HCT116 (cell line): ENCODE measurements around the gene AGK. TPM values are rescaled to one million over a fixed set of nuclear protein-coding genes. Genes with fewer than 3 reads are reported as not detected.

Source experiments
- ATAC-seq: fragments of 200-7000 bp; cut with Tn5 transposase; 2 replicates; pipeline ENCODE4 v1.9.1; 2020; ENCODE audit warnings: mild to moderate bottlenecking, moderate library complexity
- BruUV-seq: library from RNA; stranded (reverse); fragments of 400-500 nt; replicated peaks from 2 replicates; lab custom pipeline; 2021; lab: Mats Ljungman, UMichigan
- CTCF ChIA-PET: fragments of 300-600 bp; sonication (Branson Sonifier 250); formaldehyde crosslinking; loops from one replicate; lab custom pipeline; 2021; ENCODE audit warnings: antibody characterized with exemption; lab: Charles Lee
- POLR2A ChIA-PET: fragments of 300-600, 350-600 bp; sonication (Branson Sonifier 250); formaldehyde crosslinking; loops from one replicate; lab custom pipeline; 2021; ENCODE audit warnings: antibody characterized with exemption; lab: Charles Lee
- RAD21 ChIA-PET, 2 experiments: fragments of 300-600 bp; sonication (Branson Sonifier 250); formaldehyde crosslinking; loops; one replicate each; lab custom pipeline; 2023; ENCODE audit warnings: low total read pairs in 2 of 2; ENCODE audit not compliant: uncharacterized antibody in 2 of 2, unreplicated experiment in 2 of 2, low non-redundant PET in 1 of 2; lab: Charles Lee
- DNase-seq: peaks from one replicate; pipeline ENCODE4 v3.0.0-alpha.2; 2010; ENCODE audit warnings: low read depth, low spot score
- H2AFZ ChIP-seq: fragments of 200-600 bp; shearing (Covaris generic), sonication (generic); 2 replicates; pipeline ENCODE4 v1.6.1; 2017; ENCODE audit warnings: low read depth, mixed run types, mixed read lengths, antibody characterized with exemption, low read length; ENCODE audit not compliant: poor library complexity, severe bottlenecking
- H3K27ac ChIP-seq: 2 replicates; pipeline ENCODE4 v1.5.1; 2012; ENCODE audit warnings: low read depth, low read length
- H3K27me3 ChIP-seq: fragments of 200-600 bp; sonication (generic); 2 replicates; pipeline ENCODE4 v1.6.1; 2016; ENCODE audit warnings: mixed run types, low read length, mixed read lengths; ENCODE audit not compliant: insufficient read depth
- H3K36me3 ChIP-seq, 2 experiments: fragments of 200-500 bp in 1 of 2; fragments of 200-600 bp in 1 of 2; sonication (Bioruptor generic) in 1 of 2; sonication (generic) in 1 of 2; 2 replicates each; pipeline versions ENCODE4 v1.5.1 to v1.6.1; 2014 to 2016; ENCODE audit warnings: low read length in 2 of 2, inconsistent platforms in 1 of 2, mixed read lengths in 1 of 2, mixed run types in 1 of 2; ENCODE audit not compliant: insufficient read depth in 2 of 2, control insufficient read depth in 1 of 2
- H3K4me1 ChIP-seq, 2 experiments: fragments of 200-600 bp in 1 of 2; sonication (generic) in 1 of 2; 2 replicates each; pipeline versions ENCODE4 v1.5.1 to v1.6.1; 2012 to 2017; ENCODE audit warnings: low read length in 2 of 2, inconsistent platforms in 1 of 2, mild to moderate bottlenecking in 1 of 2, mixed read lengths in 1 of 2, mixed run types in 1 of 2, moderate library complexity in 1 of 2; ENCODE audit not compliant: insufficient read depth in 2 of 2, control insufficient read depth in 1 of 2
- H3K4me2 ChIP-seq: fragments of 200-600 bp; sonication (generic); 2 replicates; pipeline ENCODE4 v1.6.1; 2017; ENCODE audit warnings: mixed run types, low read length, mixed read lengths
- H3K4me3 ChIP-seq, 2 experiments: fragments of 200-600 bp in 1 of 2; sonication (generic) in 1 of 2; replicated peaks in 1 of 2; 2 replicates each; pipeline ENCODE4 v1.5.1; 2011 to 2016; ENCODE audit warnings: low read length in 2 of 2, control low read depth in 1 of 2, low read depth in 1 of 2, mild to moderate bottlenecking in 1 of 2, mixed read lengths in 1 of 2, mixed run types in 1 of 2
- H3K79me2 ChIP-seq: fragments of 200-600 bp; sonication (generic); 2 replicates; pipeline ENCODE4 v1.6.1; 2017; ENCODE audit warnings: mild to moderate bottlenecking, mixed run types, low read length, moderate library complexity, mixed read lengths; ENCODE audit not compliant: insufficient read depth
- H3K9ac ChIP-seq: fragments of 200-600 bp; sonication (generic); 2 replicates; pipeline ENCODE4 v1.6.1; 2016; ENCODE audit warnings: low read length, mixed read lengths
- H3K9me2 ChIP-seq: fragments of 200-600 bp; sonication (generic), shearing (Covaris generic); 2 replicates; pipeline ENCODE4 v1.6.1; 2017; ENCODE audit warnings: mixed run types, mild to moderate bottlenecking, moderate library complexity; ENCODE audit not compliant: insufficient read depth
- H3K9me3 ChIP-seq, 2 experiments: fragments of 200-500 bp in 1 of 2; fragments of 200-600 bp in 1 of 2; sonication (Bioruptor generic) in 1 of 2; sonication (generic) in 1 of 2; 2 replicates each; pipeline ENCODE4 v1.6.1; 2014 to 2017; ENCODE audit warnings: low read length in 2 of 2, mixed read lengths in 2 of 2, inconsistent platforms in 1 of 2, low read depth in 1 of 2, mild to moderate bottlenecking in 1 of 2, mixed run types in 1 of 2, moderate library complexity in 1 of 2; ENCODE audit not compliant: control insufficient read depth in 1 of 2, insufficient read depth in 1 of 2
- H4K20me1 ChIP-seq: fragments of 200-600 bp; sonication (generic), shearing (Covaris generic); 2 replicates; pipeline ENCODE4 v1.6.1; 2017; ENCODE audit warnings: mixed run types, mild to moderate bottlenecking, moderate library complexity; ENCODE audit not compliant: insufficient read depth
- CBX3 ChIP-seq: IDR thresholded peaks from 2 replicates; pipeline ENCODE4 v1.6.1; 2012; ENCODE audit warnings: low read depth
- CEBPB ChIP-seq: IDR thresholded peaks from 2 replicates; pipeline ENCODE4 v1.6.1; 2012; ENCODE audit warnings: low read depth
- EGR1 ChIP-seq: IDR thresholded peaks from 2 replicates; pipeline ENCODE4 v1.6.1; 2012; ENCODE audit warnings: low read depth
- EZH2 ChIP-seq: fragments of 200-600 bp; sonication (generic); IDR thresholded peaks from 2 replicates; pipeline ENCODE4 v1.6.1; 2017; ENCODE audit warnings: antibody characterized with exemption, mixed run types
- EZH2phosphoT487 ChIP-seq: fragments of 200-600 bp; IDR thresholded peaks from 2 replicates; pipeline ENCODE4 v1.6.1; 2018; ENCODE audit warnings: antibody characterized with exemption, borderline replicate concordance
- FOSL1 ChIP-seq: IDR thresholded peaks from 2 replicates; pipeline ENCODE4 v1.6.1; 2012; ENCODE audit warnings: low read depth
- JUND ChIP-seq: IDR thresholded peaks from 2 replicates; pipeline ENCODE4 v1.6.1; 2012
- MAX ChIP-seq: IDR thresholded peaks from 2 replicates; pipeline ENCODE4 v1.6.1; 2012
- POLR2AphosphoS5 ChIP-seq: IDR thresholded peaks from 2 replicates; pipeline ENCODE4 v1.6.1; 2011; ENCODE audit warnings: mild to moderate bottlenecking, low read depth, low read length, moderate library complexity
- RAD21 ChIP-seq: IDR thresholded peaks from 2 replicates; pipeline ENCODE4 v1.6.1; 2012; ENCODE audit warnings: low read depth, mild to moderate bottlenecking
- SIN3A ChIP-seq: IDR thresholded peaks from 2 replicates; pipeline ENCODE4 v1.6.1; 2012; ENCODE audit warnings: low read depth
- SP1 ChIP-seq: IDR thresholded peaks from 2 replicates; pipeline ENCODE4 v1.6.1; 2012; ENCODE audit warnings: low read depth
- SRF ChIP-seq: IDR thresholded peaks from 2 replicates; pipeline ENCODE4 v1.6.1; 2012; ENCODE audit warnings: low read depth
- TCF7L2 ChIP-seq: IDR thresholded peaks from 2 replicates; pipeline ENCODE4 v1.7.0; 2011; ENCODE audit warnings: borderline replicate concordance, inconsistent platforms; ENCODE audit not compliant: insufficient read depth, insufficient read length; ENCODE audit errors: extremely low read depth
- YY1 ChIP-seq: IDR thresholded peaks from 2 replicates; pipeline ENCODE4 v1.6.1; 2011; ENCODE audit warnings: low read length, low read depth, moderate library complexity, mild to moderate bottlenecking; ENCODE audit not compliant: insufficient replicate concordance; ENCODE audit errors: extremely low read depth
- ZNF274 ChIP-seq: fragments of 200-500 bp; sonication (Bioruptor generic); IDR thresholded peaks from 2 replicates; pipeline ENCODE4 v1.6.1; 2014; ENCODE audit warnings: mild to moderate bottlenecking, low read depth, low read length, inconsistent platforms
- intact Hi-C: fragments of 100-400 bp; cut with micrococcal nuclease; formaldehyde crosslinking; loops from 2 replicates; pipeline ENCODE4 v1.10.0; 2022
- total RNA-seq: library from RNA; stranded (reverse); gene quantifications from one replicate; pipeline ENCODE4 v1.2.1, GENCODE V29; 2021; ENCODE audit not compliant: unreplicated experiment
- TF ChIP-seq, protein P1 (sequence below): IDR thresholded peaks from 2 replicates; pipeline ENCODE4 v1.6.1; 2012; ENCODE audit warnings: low read depth
- TF ChIP-seq, protein P2 (sequence below): IDR thresholded peaks from 2 replicates; pipeline ENCODE4 v1.6.1; 2012
- TF ChIP-seq, protein P3 (sequence below): IDR thresholded peaks from 2 replicates; pipeline ENCODE4 v1.6.1; 2011; ENCODE audit warnings: mild to moderate bottlenecking, low read length, moderate library complexity; ENCODE audit not compliant: insufficient replicate concordance; ENCODE audit errors: extremely low read depth

Gene AGK
- total RNA-seq, 1 experiment from 2014 or later: 36.3 TPM

- intact Hi-C loops: no loop called here
- DNase-seq: no peak
- H3K27ac ChIP-seq: no peak overlapping the region
- TF ChIP-seq YY1 (no peak), SP1 (no peak), JUND (no peak), EZH2phosphoT487 (no peak), EGR1 (no peak), POLR2AphosphoS5 (no peak), RAD21 (no peak), SRF (no peak), CEBPB (no peak), ZNF274 (no peak), SIN3A (no peak), TCF7L2 (no peak), CBX3 (no peak), EZH2 (no peak), MAX (no peak), FOSL1 (no peak)
- TF ChIP-seq, protein P1, sequence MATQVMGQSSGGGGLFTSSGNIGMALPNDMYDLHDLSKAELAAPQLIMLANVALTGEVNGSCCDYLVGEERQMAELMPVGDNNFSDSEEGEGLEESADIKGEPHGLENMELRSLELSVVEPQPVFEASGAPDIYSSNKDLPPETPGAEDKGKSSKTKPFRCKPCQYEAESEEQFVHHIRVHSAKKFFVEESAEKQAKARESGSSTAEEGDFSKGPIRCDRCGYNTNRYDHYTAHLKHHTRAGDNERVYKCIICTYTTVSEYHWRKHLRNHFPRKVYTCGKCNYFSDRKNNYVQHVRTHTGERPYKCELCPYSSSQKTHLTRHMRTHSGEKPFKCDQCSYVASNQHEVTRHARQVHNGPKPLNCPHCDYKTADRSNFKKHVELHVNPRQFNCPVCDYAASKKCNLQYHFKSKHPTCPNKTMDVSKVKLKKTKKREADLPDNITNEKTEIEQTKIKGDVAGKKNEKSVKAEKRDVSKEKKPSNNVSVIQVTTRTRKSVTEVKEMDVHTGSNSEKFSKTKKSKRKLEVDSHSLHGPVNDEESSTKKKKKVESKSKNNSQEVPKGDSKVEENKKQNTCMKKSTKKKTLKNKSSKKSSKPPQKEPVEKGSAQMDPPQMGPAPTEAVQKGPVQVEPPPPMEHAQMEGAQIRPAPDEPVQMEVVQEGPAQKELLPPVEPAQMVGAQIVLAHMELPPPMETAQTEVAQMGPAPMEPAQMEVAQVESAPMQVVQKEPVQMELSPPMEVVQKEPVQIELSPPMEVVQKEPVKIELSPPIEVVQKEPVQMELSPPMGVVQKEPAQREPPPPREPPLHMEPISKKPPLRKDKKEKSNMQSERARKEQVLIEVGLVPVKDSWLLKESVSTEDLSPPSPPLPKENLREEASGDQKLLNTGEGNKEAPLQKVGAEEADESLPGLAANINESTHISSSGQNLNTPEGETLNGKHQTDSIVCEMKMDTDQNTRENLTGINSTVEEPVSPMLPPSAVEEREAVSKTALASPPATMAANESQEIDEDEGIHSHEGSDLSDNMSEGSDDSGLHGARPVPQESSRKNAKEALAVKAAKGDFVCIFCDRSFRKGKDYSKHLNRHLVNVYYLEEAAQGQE: no peak
- TF ChIP-seq, protein P2, sequence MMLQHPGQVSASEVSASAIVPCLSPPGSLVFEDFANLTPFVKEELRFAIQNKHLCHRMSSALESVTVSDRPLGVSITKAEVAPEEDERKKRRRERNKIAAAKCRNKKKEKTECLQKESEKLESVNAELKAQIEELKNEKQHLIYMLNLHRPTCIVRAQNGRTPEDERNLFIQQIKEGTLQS: no peak
- TF ChIP-seq, protein P3, sequence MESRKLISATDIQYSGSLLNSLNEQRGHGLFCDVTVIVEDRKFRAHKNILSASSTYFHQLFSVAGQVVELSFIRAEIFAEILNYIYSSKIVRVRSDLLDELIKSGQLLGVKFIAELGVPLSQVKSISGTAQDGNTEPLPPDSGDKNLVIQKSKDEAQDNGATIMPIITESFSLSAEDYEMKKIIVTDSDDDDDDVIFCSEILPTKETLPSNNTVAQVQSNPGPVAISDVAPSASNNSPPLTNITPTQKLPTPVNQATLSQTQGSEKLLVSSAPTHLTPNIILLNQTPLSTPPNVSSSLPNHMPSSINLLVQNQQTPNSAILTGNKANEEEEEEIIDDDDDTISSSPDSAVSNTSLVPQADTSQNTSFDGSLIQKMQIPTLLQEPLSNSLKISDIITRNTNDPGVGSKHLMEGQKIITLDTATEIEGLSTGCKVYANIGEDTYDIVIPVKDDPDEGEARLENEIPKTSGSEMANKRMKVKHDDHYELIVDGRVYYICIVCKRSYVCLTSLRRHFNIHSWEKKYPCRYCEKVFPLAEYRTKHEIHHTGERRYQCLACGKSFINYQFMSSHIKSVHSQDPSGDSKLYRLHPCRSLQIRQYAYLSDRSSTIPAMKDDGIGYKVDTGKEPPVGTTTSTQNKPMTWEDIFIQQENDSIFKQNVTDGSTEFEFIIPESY: no peak
Observed at GRCh38 chr7:141663081-141663849, 112.1 kb downstream of the AGK start.

More at GRCh38 chr7:141663081-141663849, 112.1 kb downstream of the AGK start:
- Histone ChIP-seq H3K4me2 (no peak overlapping the region), H3K9me3 (no peaks in the 10 kb centered on the region), H3K79me2 (no peaks in the 10 kb centered on the region), H3K4me1 (peaks cover 0 to 7% of the 10 kb centered on the region in 2 experiments; a peak in 1 of 4 replicates), H3K9me2 (no peaks in the 10 kb centered on the region), H3K4me3 (no peak overlapping the region), H3K36me3 (peaks cover 7 to 16% of the 10 kb centered on the region in 2 experiments; a peak in 3 of 4 replicates), H3K9ac (no peak overlapping the region), H2AFZ (no peak overlapping the region), H4K20me1 (no peaks in the 10 kb centered on the region), H3K27me3 (no peaks in the 10 kb centered on the region)
- BruUV-seq: no TSS peak
- ChIA-PET POLR2A (no interaction called here), CTCF (interaction anchor here (0.8 kb wide), 2 partner anchors 9 kb away, joined by 3 to 4 read pairs; no protein-coding TSS in a partner anchor), RAD21 (no interaction called here)
- peak; percentile 30; the same call in 1 of the 2 replicates for ATAC-seq
